VCaP (cell line): Measurements from ENCODE around the gene DPH2.
A peak's percentile ranks its signal among the peaks of the same experiment; 100 is the strongest.

Experiments used
- H3K27ac ChIP-seq: fragments of 450-650 bp; 2 replicates; pipeline ENCODE4 v1.5.1; 2017
- CTCF ChIP-seq: fragments of 450-650 bp; conservative IDR thresholded peaks from 2 replicates; pipeline ENCODE4 v1.5.1; 2017; ENCODE audit warnings: mild to moderate bottlenecking, moderate library complexity

The DPH2 gene

GRCh38 chr1:43994794-43995790, 25.3 kb downstream of the DPH2 start:
- peak; percentile 32 for TF ChIP-seq CTCF
- no peak overlapping the region for H3K27ac ChIP-seq

DNA sequence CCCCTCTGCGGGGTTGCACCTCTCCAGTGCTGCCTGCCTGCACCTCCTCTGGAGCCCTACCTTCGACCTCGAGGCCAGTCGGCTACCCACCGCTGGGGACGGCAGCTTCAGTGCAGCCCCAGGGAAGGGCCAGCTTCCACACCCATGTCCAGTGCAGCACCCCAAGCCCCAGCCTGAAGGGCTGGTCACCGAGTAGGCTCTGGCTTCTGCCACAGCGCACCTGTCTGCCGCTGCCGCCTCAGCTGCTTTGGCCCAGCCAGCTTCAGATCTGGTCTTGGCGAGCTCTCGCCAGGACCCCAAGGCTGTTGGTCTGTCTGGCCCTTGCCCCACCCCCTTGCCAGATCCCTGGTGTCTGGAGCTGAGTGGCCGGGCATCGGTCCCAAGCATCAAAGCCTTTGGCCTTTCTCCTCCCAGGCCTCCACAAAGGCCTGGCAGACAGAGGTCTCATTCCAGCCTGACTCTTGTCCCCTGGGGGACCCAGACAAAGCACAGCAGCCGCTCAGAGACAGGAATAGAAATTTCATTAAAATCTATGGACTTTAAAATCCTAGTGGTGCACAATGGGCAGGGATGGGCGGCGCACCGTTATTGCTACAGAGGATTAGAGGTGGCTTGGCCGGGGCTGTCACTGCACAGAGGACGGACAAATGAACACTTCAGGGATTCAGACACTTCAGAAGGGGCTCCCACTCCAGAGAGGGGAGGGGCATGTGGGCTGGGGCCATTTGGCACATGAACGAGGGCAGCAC, 26.3 kb downstream of the DPH2 start:
- H3K27ac ChIP-seq = no peak overlapping the region
- no peak for TF ChIP-seq CTCF

- TF ChIP-seq CTCF = no peak
- no peak overlapping the region for H3K27ac ChIP-seq
Observed at GRCh38 chr1:43996733-43997115, 26.9 kb downstream of the DPH2 start.

DNA sequence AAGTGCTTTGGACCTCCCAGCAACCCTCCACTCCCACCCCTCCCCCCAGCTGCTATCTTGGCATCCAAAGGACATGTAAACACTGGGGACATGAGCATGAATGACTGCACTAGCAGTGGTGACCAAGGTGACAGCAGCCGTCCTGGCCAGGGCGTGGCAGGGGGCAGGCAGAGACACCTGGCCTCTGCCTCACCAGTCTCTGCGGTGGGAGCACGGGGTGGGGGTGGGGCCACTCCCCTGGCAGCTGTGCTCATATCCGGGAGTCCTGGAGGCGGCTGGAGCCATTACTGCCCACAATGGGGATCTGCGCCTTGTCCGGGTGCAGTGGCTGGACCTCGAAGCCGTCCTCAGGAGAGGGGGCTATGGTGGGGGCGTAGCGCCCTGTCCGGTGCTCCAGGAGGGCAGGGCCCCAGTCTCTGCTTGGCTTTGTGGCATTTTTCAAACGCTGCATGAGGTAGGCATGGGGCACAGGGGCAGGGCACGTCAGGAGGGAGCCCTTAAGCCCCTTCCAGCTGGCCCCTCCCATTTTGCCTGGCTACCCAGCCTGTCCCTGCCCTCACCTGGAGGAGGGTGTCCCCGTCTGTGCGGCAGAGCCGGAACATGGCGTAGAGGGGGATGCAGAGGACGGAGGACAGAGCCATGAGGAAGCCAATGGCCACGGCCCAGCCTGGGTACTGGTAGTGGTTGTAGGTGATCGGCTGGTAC, 27.6 kb downstream of the DPH2 start:
- no peak overlapping the region for H3K27ac ChIP-seq
- no peak for TF ChIP-seq CTCF

- H3K27ac ChIP-seq = no peak overlapping the region
- TF ChIP-seq CTCF = no peak
Observed at GRCh38 chr1:43998000-43998378, 28.2 kb downstream of the DPH2 start.

- H3K27ac ChIP-seq = no peak overlapping the region
- no peak for TF ChIP-seq CTCF
Observed at GRCh38 chr1:43999455-43999854, 29.6 kb downstream of the DPH2 start.
